ENCODE measurements around the gene VSTM1. TPM values are rescaled to one million over a fixed set of nuclear protein-coding genes. Genes with fewer than 3 reads are reported as not detected.

The VSTM1 gene
- total and polyA plus RNA-seq, 4 donors, result not detected

DNA sequence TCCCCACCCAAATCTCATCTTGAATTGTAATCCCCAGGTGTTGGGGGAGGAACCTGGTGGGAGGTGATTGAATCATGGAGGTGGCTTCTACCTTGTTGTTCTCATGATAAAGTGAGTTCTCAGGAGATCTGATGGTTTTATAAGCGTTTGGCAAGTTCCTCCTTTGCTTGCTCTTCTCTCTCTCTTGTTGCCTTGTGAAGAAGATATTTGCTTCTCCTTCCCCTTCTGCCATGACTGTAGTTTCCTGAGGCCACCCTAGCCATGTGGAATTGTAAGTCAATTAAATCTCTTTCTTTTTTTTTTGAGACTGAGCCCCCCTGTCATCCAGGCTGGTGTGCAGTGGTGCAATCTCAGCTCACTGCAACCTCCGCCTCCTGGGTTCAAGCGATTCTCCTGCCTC is 34.4 kb downstream of the VSTM1 start:
- no peaks in the 10 kb centered on the region for H3K36me3 ChIP-seq (ENCODE audit: control insufficient read depth in 1 of 2, insufficient read depth in 2 of 2, low read length in 1 of 2)
- ATAC-seq (ENCODE audit: low FRiP score) (no peak), DNase-seq (no peak)
- H3K4me3 ChIP-seq (ENCODE audit: low read length in 2 of 2), result no peak overlapping the region
- no peak overlapping the region for H3K27ac ChIP-seq (ENCODE audit: low read depth in 1 of 2, low read length in 2 of 2)
- H3K27me3 ChIP-seq (ENCODE audit: control insufficient read depth in 1 of 2, insufficient read depth in 2 of 2, low read length in 1 of 2), result no peaks in the 10 kb centered on the region
- intact Hi-C loops (cut with DNase I), result loop anchor here in 1 of 2 donors (5.0 kb wide), 1 partner anchor 237 kb away; no protein-coding TSS in a partner anchor
- H3K9me3 ChIP-seq (ENCODE audit: control insufficient read depth, low read length), result no peaks in the 10 kb centered on the region
- no peaks in the 10 kb centered on the region for H3K4me1 ChIP-seq (ENCODE audit: control insufficient read depth in 1 of 2, insufficient read depth in 2 of 2, low read length in 2 of 2)
- WGBS, 2 donors, result 80 to 84% methylated on average over 3 of the region's 3 CpGs

DNA sequence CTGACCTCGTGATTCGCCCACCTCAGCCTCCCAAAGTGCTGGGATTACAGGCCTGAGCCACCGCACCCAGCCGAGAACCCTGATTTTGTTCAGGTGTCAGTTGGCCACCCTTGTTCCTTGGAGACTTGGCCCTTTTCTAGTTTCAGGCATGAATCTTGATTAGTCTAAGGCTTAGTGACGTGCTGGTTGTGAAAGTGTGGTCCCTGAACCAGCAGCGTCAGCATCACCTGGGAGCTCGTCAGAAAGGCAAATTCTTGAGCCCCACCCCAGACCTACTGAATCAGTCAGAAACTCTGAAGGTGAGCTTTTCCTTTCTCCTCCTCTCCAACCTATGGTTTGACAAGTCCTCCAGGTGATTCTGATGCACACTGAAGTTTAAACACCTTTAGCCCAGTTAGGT is 37.0 kb downstream of the VSTM1 start:
- intact Hi-C loops (cut with DNase I), result loop anchor here in 1 of 2 donors (5.0 kb wide), 1 partner anchor 234 kb away; no protein-coding TSS in a partner anchor
- no peak overlapping the region for H3K4me3 ChIP-seq (ENCODE audit: low read length in 2 of 2)
- no peak overlapping the region for H3K27ac ChIP-seq (ENCODE audit: low read depth in 1 of 2, low read length in 2 of 2)
- no peaks in the 10 kb centered on the region for H3K4me1 ChIP-seq (ENCODE audit: control insufficient read depth in 1 of 2, insufficient read depth in 2 of 2, low read length in 2 of 2)
- H3K36me3 ChIP-seq (ENCODE audit: control insufficient read depth in 1 of 2, insufficient read depth in 2 of 2, low read length in 1 of 2), result no peaks in the 10 kb centered on the region
- H3K27me3 ChIP-seq (ENCODE audit: control insufficient read depth in 1 of 2, insufficient read depth in 2 of 2, low read length in 1 of 2), result no peaks in the 10 kb centered on the region
- H3K9me3 ChIP-seq (ENCODE audit: control insufficient read depth, low read length), result no peaks in the 10 kb centered on the region
- 62 to 63% methylated on average over 7 of the region's 7 CpGs for WGBS, 2 donors
- ATAC-seq (ENCODE audit: low FRiP score), result no peak
- DNase-seq, result no peak

GRCh38 chr19:54024660-54025059 is 39.0 kb downstream of the VSTM1 start:
- no peaks in the 10 kb centered on the region for H3K36me3 ChIP-seq (ENCODE audit: control insufficient read depth in 1 of 2, insufficient read depth in 2 of 2, low read length in 1 of 2)
- 81 to 89% methylated on average over 9 of the region's 9 CpGs for WGBS, 2 donors
- H3K27me3 ChIP-seq (ENCODE audit: control insufficient read depth in 1 of 2, insufficient read depth in 2 of 2, low read length in 1 of 2), result no peaks in the 10 kb centered on the region
- no peak overlapping the region for H3K27ac ChIP-seq (ENCODE audit: low read depth in 1 of 2, low read length in 2 of 2)
- H3K4me3 ChIP-seq (ENCODE audit: low read length in 2 of 2), result no peak overlapping the region
- ATAC-seq (ENCODE audit: low FRiP score) (no peak), DNase-seq (no peak)
- no peaks in the 10 kb centered on the region for H3K4me1 ChIP-seq (ENCODE audit: control insufficient read depth in 1 of 2, insufficient read depth in 2 of 2, low read length in 2 of 2)
- intact Hi-C loops (cut with DNase I), result loop anchor here (5.0 kb wide), 2 partner anchors 182 to 232 kb away; no protein-coding TSS in a partner anchor
- no peaks in the 10 kb centered on the region for H3K9me3 ChIP-seq (ENCODE audit: control insufficient read depth, low read length)

GRCh38 chr19:54023191-54023590 is 40.5 kb downstream of the VSTM1 start:
- no peaks in the 10 kb centered on the region for H3K9me3 ChIP-seq (ENCODE audit: control insufficient read depth, low read length)
- H3K36me3 ChIP-seq (ENCODE audit: control insufficient read depth in 1 of 2, insufficient read depth in 2 of 2, low read length in 1 of 2), result no peaks in the 10 kb centered on the region
- intact Hi-C loops (cut with DNase I), result loop anchor here (2.0 to 5.0 kb wide), 3 partner anchors 180 to 231 kb away; no protein-coding TSS in a partner anchor
- no peak overlapping the region for H3K27ac ChIP-seq (ENCODE audit: low read depth in 1 of 2, low read length in 2 of 2)
- no peak for DNase-seq
- H3K4me3 ChIP-seq (ENCODE audit: low read length in 2 of 2), result no peak overlapping the region
- no peak for ATAC-seq (ENCODE audit: low FRiP score)
- no peaks in the 10 kb centered on the region for H3K4me1 ChIP-seq (ENCODE audit: control insufficient read depth in 1 of 2, insufficient read depth in 2 of 2, low read length in 2 of 2)
- WGBS, 2 donors, result 39 to 40% methylated on average over 3 of the region's 3 CpGs
- H3K27me3 ChIP-seq (ENCODE audit: control insufficient read depth in 1 of 2, insufficient read depth in 2 of 2, low read length in 1 of 2), result no peaks in the 10 kb centered on the region

GRCh38 chr19:54021932-54022331 is 41.8 kb downstream of the VSTM1 start:
- ATAC-seq (ENCODE audit: low FRiP score) (no peak), DNase-seq (no peak)
- intact Hi-C loops (cut with DNase I), result loop anchor here (2.0 to 5.0 kb wide), 3 partner anchors 179 to 230 kb away; no protein-coding TSS in a partner anchor
- WGBS, 2 donors, result 85 to 88% methylated on average over 13 of the region's 13 CpGs
- Histone ChIP-seq H3K4me1 (ENCODE audit: control insufficient read depth in 1 of 2, insufficient read depth in 2 of 2, low read length in 2 of 2) (no peaks in the 10 kb centered on the region), H3K4me3 (ENCODE audit: low read length in 2 of 2) (no peak overlapping the region), H3K36me3 (ENCODE audit: control insufficient read depth in 1 of 2, insufficient read depth in 2 of 2, low read length in 1 of 2) (no peaks in the 10 kb centered on the region), H3K27me3 (ENCODE audit: control insufficient read depth in 1 of 2, insufficient read depth in 2 of 2, low read length in 1 of 2) (no peaks in the 10 kb centered on the region), H3K9me3 (ENCODE audit: control insufficient read depth, low read length) (peaks cover 1% of the 10 kb centered on the region), H3K27ac (ENCODE audit: low read depth in 1 of 2, low read length in 2 of 2) (no peak overlapping the region)

GRCh38 chr19:54021363-54021762 is 42.3 kb downstream of the VSTM1 start:
- H3K27ac ChIP-seq (ENCODE audit: low read depth in 1 of 2, low read length in 2 of 2), result no peak overlapping the region
- peaks cover 1% of the 10 kb centered on the region for H3K9me3 ChIP-seq (ENCODE audit: control insufficient read depth, low read length)
- no peaks in the 10 kb centered on the region for H3K27me3 ChIP-seq (ENCODE audit: control insufficient read depth in 1 of 2, insufficient read depth in 2 of 2, low read length in 1 of 2)
- no peaks in the 10 kb centered on the region for H3K4me1 ChIP-seq (ENCODE audit: control insufficient read depth in 1 of 2, insufficient read depth in 2 of 2, low read length in 2 of 2)
- WGBS, 2 donors, result 85 to 92% methylated on average over 8 of the region's 8 CpGs
- DNase-seq (no peak), ATAC-seq (ENCODE audit: low FRiP score) (no peak)
- H3K4me3 ChIP-seq (ENCODE audit: low read length in 2 of 2), result no peak overlapping the region
- intact Hi-C loops (cut with DNase I), result loop anchor here in 1 of 2 donors (5.0 kb wide), 2 partner anchors 179 to 229 kb away; no protein-coding TSS in a partner anchor
- H3K36me3 ChIP-seq (ENCODE audit: control insufficient read depth in 1 of 2, insufficient read depth in 2 of 2, low read length in 1 of 2), result no peaks in the 10 kb centered on the region

DNA sequence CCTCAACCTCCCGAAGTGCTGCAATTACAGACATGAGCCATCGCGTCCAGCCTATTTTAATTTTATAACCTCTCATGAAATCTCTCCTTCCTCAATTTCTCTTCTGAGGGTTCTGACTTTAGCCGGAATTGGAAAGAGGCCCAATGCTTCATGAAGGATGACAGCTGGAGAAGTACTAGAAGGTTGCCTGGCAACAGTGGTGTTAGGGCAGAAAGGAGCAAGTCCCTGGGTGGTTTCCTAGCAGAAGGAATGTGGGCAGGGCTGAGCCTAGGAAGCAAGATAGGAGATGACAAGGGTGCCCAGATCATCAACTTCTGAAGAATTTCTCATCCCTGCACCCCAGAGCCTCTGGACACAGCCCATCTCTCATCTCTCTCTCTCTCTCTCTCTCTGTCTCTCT is 46.4 kb downstream of the VSTM1 start:
- Histone ChIP-seq H3K36me3 (ENCODE audit: control insufficient read depth in 1 of 2, insufficient read depth in 2 of 2, low read length in 1 of 2) (no peaks in the 10 kb centered on the region), H3K27ac (ENCODE audit: low read depth in 1 of 2, low read length in 2 of 2) (no peak overlapping the region), H3K9me3 (ENCODE audit: control insufficient read depth, low read length) (peaks cover 4% of the 10 kb centered on the region), H3K4me3 (ENCODE audit: low read length in 2 of 2) (no peak overlapping the region), H3K4me1 (ENCODE audit: control insufficient read depth in 1 of 2, insufficient read depth in 2 of 2, low read length in 2 of 2) (no peaks in the 10 kb centered on the region), H3K27me3 (ENCODE audit: control insufficient read depth in 1 of 2, insufficient read depth in 2 of 2, low read length in 1 of 2) (no peaks in the 10 kb centered on the region)
- ATAC-seq (ENCODE audit: low FRiP score) (no peak), DNase-seq (no peak)
- WGBS, 2 donors, result 76 to 78% methylated on average over 4 of the region's 4 CpGs
- intact Hi-C loops (cut with DNase I), result no loop called here

DNA sequence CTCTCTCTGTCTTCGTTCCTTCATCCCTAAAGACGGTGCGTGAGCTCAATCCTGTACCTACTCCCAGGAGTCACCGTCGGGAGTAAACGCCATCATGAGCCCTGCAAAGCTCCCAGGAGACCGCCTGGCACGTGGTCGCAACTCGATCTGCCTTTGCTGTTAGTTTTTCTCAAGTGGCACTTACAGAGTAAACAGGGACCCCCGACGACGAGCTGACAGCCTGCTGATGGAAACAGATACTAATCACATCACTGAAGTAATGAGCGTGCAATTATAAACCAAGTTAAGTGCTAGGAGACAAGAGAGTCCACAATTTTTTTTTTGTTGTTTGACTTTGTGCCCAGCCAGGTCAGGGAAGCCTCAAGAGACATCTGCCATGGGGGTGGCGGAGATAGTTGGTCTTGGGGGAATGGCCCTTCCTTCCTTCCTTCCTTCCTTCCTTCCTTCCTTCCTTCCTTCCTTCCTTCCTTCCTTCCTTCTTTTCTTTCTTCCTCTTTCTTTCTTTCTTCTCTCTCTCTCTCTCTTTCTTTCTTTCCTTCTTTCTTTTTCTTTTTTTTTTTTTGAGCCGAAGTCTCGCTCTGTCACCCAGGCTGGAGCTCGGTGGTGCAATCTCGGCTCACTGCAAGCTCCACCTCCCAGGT is 48.7 kb downstream of the VSTM1 start:
- intact Hi-C loops (cut with DNase I), result no loop called here
- ATAC-seq (ENCODE audit: low FRiP score), result no peak

GRCh38 chr19:54013866-54014265 is 49.8 kb downstream of the VSTM1 start:
- no peak overlapping the region for H3K27ac ChIP-seq (ENCODE audit: low read depth in 1 of 2, low read length in 2 of 2)
- no peaks in the 10 kb centered on the region for H3K36me3 ChIP-seq (ENCODE audit: control insufficient read depth in 1 of 2, insufficient read depth in 2 of 2, low read length in 1 of 2)
- intact Hi-C loops (cut with DNase I), result no loop called here
- peaks cover 4% of the 10 kb centered on the region for H3K9me3 ChIP-seq (ENCODE audit: control insufficient read depth, low read length)
- no peak for ATAC-seq (ENCODE audit: low FRiP score)
- H3K27me3 ChIP-seq (ENCODE audit: control insufficient read depth in 1 of 2, insufficient read depth in 2 of 2, low read length in 1 of 2), result no peaks in the 10 kb centered on the region
- H3K4me1 ChIP-seq (ENCODE audit: control insufficient read depth in 1 of 2, insufficient read depth in 2 of 2, low read length in 2 of 2), result no peaks in the 10 kb centered on the region
- DNase-seq, result no peak
- H3K4me3 ChIP-seq (ENCODE audit: low read length in 2 of 2), result no peak overlapping the region
- 82% methylated on average over 8 of the region's 8 CpGs for WGBS, 2 donors

More for the DNA sequence above, 48.7 kb downstream of the VSTM1 start:
- Histone ChIP-seq H3K4me3 (ENCODE audit: low read length in 2 of 2) (no peak overlapping the region), H3K4me1 (ENCODE audit: control insufficient read depth in 1 of 2, insufficient read depth in 2 of 2, low read length in 2 of 2) (no peaks in the 10 kb centered on the region), H3K27me3 (ENCODE audit: control insufficient read depth in 1 of 2, insufficient read depth in 2 of 2, low read length in 1 of 2) (no peaks in the 10 kb centered on the region), H3K9me3 (ENCODE audit: control insufficient read depth, low read length) (peaks cover 4% of the 10 kb centered on the region), H3K36me3 (ENCODE audit: control insufficient read depth in 1 of 2, insufficient read depth in 2 of 2, low read length in 1 of 2) (no peaks in the 10 kb centered on the region), H3K27ac (ENCODE audit: low read depth in 1 of 2, low read length in 2 of 2) (no peak overlapping the region)
- WGBS, 2 donors, result 36 to 38% methylated on average over 19 of the region's 19 CpGs
- DNase-seq, result no peak

All from aorta (tissue), 5 donors.